ENCODE data around the gene PIGS.

The PIGS gene

GRCh38 chr17:28506763-28507487 is 64.4 kb downstream of the PIGS start:
- DNase-seq (ENCODE audit: low read depth in 3 of 3), result no peak

GRCh38 chr17:28505986-28506665 is 65.2 kb downstream of the PIGS start, which contains the start of gene FOXN1:
Gene FOXN1 (plus strand): TSS chr17:28506348. CDS start chr17:28523970, 17,622 bp downstream.
- DNase-seq (ENCODE audit: low read depth in 3 of 3), result no peak

GRCh38 chr17:28503420-28503819 is 67.9 kb downstream of the PIGS start:
- no peak for DNase-seq (ENCODE audit: low read depth in 3 of 3)
